HPDE6-E6E7 (cell line): ENCODE results near the gene FYB1.
A peak's percentile ranks its signal among the peaks of the same experiment; 100 is the strongest.
"Not testable (repeated sequence)": the region's sequence is repeated elsewhere in the genome, so short reads cannot be mapped to it uniquely, and the experiment has no call there.

Source experiments
- DNase-seq: peaks from one replicate; pipeline ENCODE4 v3.0.0; 2011; ENCODE audit warnings: missing footprints; ENCODE audit errors: extremely low spot score

The FYB1 gene

GRCh38 chr5:39219437-39219836, at the start of gene FYB1:
Gene FYB1, minus strand, starts transcription at chr5:39219563. Its CDS starts 16,603 bp downstream, at chr5:39202960.
- peak; percentile 67 for DNase-seq

GRCh38 chr5:39267186-39267585, 47.8 kb upstream of the FYB1 start:
- DNase-seq, result no peak

- DNase-seq, result no peak
Observed at GRCh38 chr5:39266442-39266841, 47.1 kb upstream of the FYB1 start.

GRCh38 chr5:39264528-39264927, 45.2 kb upstream of the FYB1 start:
- no peak for DNase-seq

- DNase-seq, result no peak
Observed at GRCh38 chr5:39262981-39263380, 43.6 kb upstream of the FYB1 start.

GRCh38 chr5:39260095-39260494, 40.7 kb upstream of the FYB1 start:
- DNase-seq, result no peak

- no peak for DNase-seq
Observed at GRCh38 chr5:39257554-39257953, 38.2 kb upstream of the FYB1 start.

GRCh38 chr5:39256477-39257235, 37.3 kb upstream of the FYB1 start:
- DNase-seq, result peak; percentile 72

- DNase-seq, result no peak
Observed at GRCh38 chr5:39255406-39255805, 36.0 kb upstream of the FYB1 start.

- DNase-seq, result no peak
Observed at GRCh38 chr5:39254671-39255070, 35.3 kb upstream of the FYB1 start.

GRCh38 chr5:39253196-39253595, 33.8 kb upstream of the FYB1 start:
- DNase-seq, result no peak

- no peak for DNase-seq
Observed at GRCh38 chr5:39249564-39250274, 30.4 kb upstream of the FYB1 start.

- no peak for DNase-seq
Observed at GRCh38 chr5:39249069-39249468, 29.7 kb upstream of the FYB1 start.

- no peak for DNase-seq
Observed at GRCh38 chr5:39240750-39241149, 21.4 kb upstream of the FYB1 start.

GRCh38 chr5:39238366-39239105, 19.2 kb upstream of the FYB1 start:
- no peak for DNase-seq

GRCh38 chr5:39236718-39237117, 17.4 kb upstream of the FYB1 start:
- no peak for DNase-seq

- DNase-seq, result no peak
Observed at GRCh38 chr5:39235648-39236047, 16.3 kb upstream of the FYB1 start.

GRCh38 chr5:39234494-39234893, 15.1 kb upstream of the FYB1 start:
- DNase-seq, result not testable (repeated sequence)

- no peak for DNase-seq
Observed at GRCh38 chr5:39233783-39234182, 14.4 kb upstream of the FYB1 start.

GRCh38 chr5:39231705-39232525, 12.6 kb upstream of the FYB1 start:
- DNase-seq, result peak; percentile 69

- DNase-seq, result no peak
Observed at GRCh38 chr5:39228596-39228995, 9.2 kb upstream of the FYB1 start.

GRCh38 chr5:39226558-39226957, 7.2 kb upstream of the FYB1 start:
- no peak for DNase-seq
